Breast epithelium (tissue), 4 donors: Measurements from ENCODE around the gene DNM3. TPM values are rescaled to one million over a fixed set of nuclear protein-coding genes. Genes with fewer than 3 reads are reported as not detected.

Source experiments
- DNase-seq, 2 donors: peaks; one replicate each; pipeline ENCODE4 v3.0.0-alpha.2; 2019; ENCODE audit warnings: low spot score in 2 of 2
- H3K27ac ChIP-seq, 2 donors: fragments of 200-600 bp; sonication (generic) in 1 of 2; one replicate each; pipeline ENCODE4 v1.5.1; 2016 to 2019; ENCODE audit warnings: mild to moderate bottlenecking in 1 of 2
- H3K27me3 ChIP-seq, 2 donors: fragments of 200-600 bp; sonication (generic) in 1 of 2; one replicate each; pipeline versions ENCODE4 v1.5.1 to v1.6.0; 2017 to 2019; ENCODE audit warnings: control low read depth in 1 of 2, mild to moderate bottlenecking in 1 of 2
- H3K36me3 ChIP-seq: fragments of 200-600 bp; one replicate; pipeline ENCODE4 v1.5.1; 2019
- H3K4me1 ChIP-seq, 2 donors: fragments of 200-600 bp; sonication (generic); one replicate each; pipeline ENCODE4 v1.5.1; 2016 to 2019; ENCODE audit warnings: control low read depth in 1 of 2
- H3K4me3 ChIP-seq, 3 donors: fragments of 200-600 bp; sonication (generic); 1 replicate in 2 of 3; 2 replicates in 1 of 3; pipeline ENCODE4 v1.5.1; 2016 to 2019; ENCODE audit warnings: mild to moderate bottlenecking in 3 of 3, moderate library complexity in 2 of 3
- H3K9me3 ChIP-seq, 2 donors: fragments of 200-600 bp; sonication (generic) in 1 of 2; one replicate each; pipeline ENCODE4 v1.5.1; 2016 to 2019; ENCODE audit warnings: control low read depth in 1 of 2
- CTCF ChIP-seq, 3 donors: fragments of 450-650 bp; IDR thresholded peaks; one replicate each; pipeline ENCODE4 v1.5.1; 2016 to 2017; ENCODE audit warnings: antibody characterized with exemption in 3 of 3, mild to moderate bottlenecking in 3 of 3, moderate library complexity in 3 of 3
- POLR2A ChIP-seq: fragments of 450-650 bp; IDR thresholded peaks from one replicate; pipeline ENCODE4 v1.6.1; 2016; ENCODE audit warnings: antibody characterized with exemption, mild to moderate bottlenecking, moderate library complexity
- POLR2AphosphoS5 ChIP-seq, 3 donors: sonication (generic); formaldehyde crosslinking; IDR thresholded peaks; one replicate each; pipeline ENCODE4 v1.6.1; 2017; ENCODE audit warnings: antibody characterized with exemption in 3 of 3
- intact Hi-C: fragments of 100-400 bp; cut with DNase I; formaldehyde crosslinking; loops from one replicate; pipeline ENCODE4 v1.15.1; 2023; ENCODE audit warnings: low total_unique reads
- total RNA-seq, 3 donors: library from RNA; depleted of rRNA; stranded (reverse); fragments of >200 nt; gene quantifications; one replicate each; pipeline ENCODE4 v1.1.0, GENCODE V29; 2016

DNM3 gene
- total RNA-seq, 3 donors from 2014 or later = 5.1 to 7.5 (median 6.6) TPM

GRCh38 chr1:171999756-172000155 lies 158.5 kb downstream of the DNM3 start:
- DNase-seq = no peak
- no peak for TF ChIP-seq CTCF (IDR thresholded peaks at IDR 0.05)
- TF ChIP-seq POLR2AphosphoS5 (IDR thresholded peaks at IDR 0.05) = no peak
- no peak for TF ChIP-seq POLR2A
- Histone ChIP-seq H3K9me3 (no peaks in the 10 kb centered on the region), H3K27me3 (no peaks in the 10 kb centered on the region), H3K36me3 (no peaks in the 10 kb centered on the region), H3K4me1 (no peaks in the 10 kb centered on the region), H3K27ac (no peak overlapping the region), H3K4me3 (no peak overlapping the region)
- intact Hi-C loops = no loop called here

DNA sequence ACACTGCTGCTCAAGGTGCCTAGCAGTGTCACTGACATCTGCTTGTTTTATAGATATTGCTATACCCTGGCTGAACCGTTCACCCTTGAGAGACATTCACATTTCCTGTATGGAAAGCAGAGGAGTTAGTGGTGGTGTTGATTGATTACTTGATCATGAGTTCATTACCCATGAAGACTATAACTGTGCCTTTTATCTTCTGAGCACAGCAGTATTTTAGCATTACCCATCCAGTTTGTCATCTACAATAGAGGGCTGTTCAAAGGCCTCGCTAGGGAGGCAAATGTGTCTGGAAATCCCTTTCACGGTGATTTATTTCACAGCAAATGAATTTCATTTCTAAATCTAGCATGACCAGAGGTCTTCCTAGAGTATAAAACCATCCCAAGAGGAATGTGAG lies 160.0 kb downstream of the DNM3 start:
- H3K27me3 ChIP-seq = no peaks in the 10 kb centered on the region
- TF ChIP-seq POLR2AphosphoS5 (IDR thresholded peaks at IDR 0.05) (no peak), CTCF (IDR thresholded peaks at IDR 0.05) (no peak), POLR2A (no peak)
- DNase-seq = no peak
- H3K4me3 ChIP-seq = no peak overlapping the region
- no peaks in the 10 kb centered on the region for H3K36me3 ChIP-seq
- no peaks in the 10 kb centered on the region for H3K9me3 ChIP-seq
- no peak overlapping the region for H3K27ac ChIP-seq
- H3K4me1 ChIP-seq = no peaks in the 10 kb centered on the region
- intact Hi-C loops = no loop called here

- Histone ChIP-seq H3K27me3 (no peaks in the 10 kb centered on the region), H3K4me1 (no peaks in the 10 kb centered on the region), H3K4me3 (no peak overlapping the region), H3K9me3 (no peaks in the 10 kb centered on the region), H3K27ac (no peak overlapping the region), H3K36me3 (no peaks in the 10 kb centered on the region)
- intact Hi-C loops = no loop called here
- peak in 2 of 3 donors; percentile 33 to 36 for TF ChIP-seq CTCF (IDR thresholded peaks at IDR 0.05)
- no peak for TF ChIP-seq POLR2AphosphoS5 (IDR thresholded peaks at IDR 0.05)
- TF ChIP-seq POLR2A = no peak
- DNase-seq = no peak
Observed at GRCh38 chr1:172002725-172003345, 161.5 kb downstream of the DNM3 start.

DNA sequence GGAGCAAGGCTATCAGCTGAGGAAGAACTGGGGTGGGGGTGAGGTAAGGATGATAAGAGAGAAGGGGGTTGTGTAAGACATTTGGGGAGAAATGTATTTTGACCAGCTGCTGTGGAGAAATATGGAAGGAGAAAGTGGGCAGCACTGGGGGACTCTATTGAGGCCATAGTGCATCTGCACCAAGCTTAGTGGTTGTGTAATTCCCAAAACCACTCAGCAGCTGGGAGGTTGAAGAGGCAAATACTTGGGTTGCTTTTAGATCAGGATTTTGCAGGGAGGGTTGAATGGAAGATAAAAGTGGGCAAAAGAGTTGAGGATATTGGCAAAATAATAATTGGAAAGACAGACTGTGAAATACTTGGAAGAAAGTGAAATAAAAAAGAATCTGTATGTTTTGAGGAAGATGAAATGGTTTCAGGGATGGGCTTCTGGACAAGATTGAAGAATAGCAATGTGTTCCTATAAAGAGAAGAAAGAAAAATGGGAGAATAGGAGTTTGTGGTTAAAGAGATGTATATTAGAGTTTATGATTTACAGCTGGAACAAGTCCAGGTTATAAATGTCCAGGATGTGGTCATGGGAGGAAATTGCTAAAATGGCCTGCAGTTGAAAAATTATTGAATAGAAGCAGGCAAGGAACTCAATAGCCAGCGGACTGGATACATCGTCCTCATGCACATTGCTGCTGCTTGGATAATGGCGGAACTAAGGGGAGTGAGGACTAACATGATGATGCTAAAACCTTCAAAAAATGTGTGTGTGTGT lies 162.7 kb downstream of the DNM3 start:
- no peak overlapping the region for H3K4me3 ChIP-seq
- no peaks in the 10 kb centered on the region for H3K9me3 ChIP-seq
- H3K27ac ChIP-seq = no peak overlapping the region
- no peaks in the 10 kb centered on the region for H3K27me3 ChIP-seq
- no peak for TF ChIP-seq POLR2AphosphoS5 (IDR thresholded peaks at IDR 0.05)
- TF ChIP-seq CTCF (IDR thresholded peaks at IDR 0.05) = no peak
- intact Hi-C loops = no loop called here
- DNase-seq = no peak
- H3K4me1 ChIP-seq = no peaks in the 10 kb centered on the region
- H3K36me3 ChIP-seq = no peaks in the 10 kb centered on the region

- TF ChIP-seq CTCF (IDR thresholded peaks at IDR 0.05) (no peak), POLR2A (no peak), POLR2AphosphoS5 (IDR thresholded peaks at IDR 0.05) (no peak)
- Histone ChIP-seq H3K27ac (no peak overlapping the region), H3K4me1 (no peaks in the 10 kb centered on the region), H3K4me3 (no peak overlapping the region), H3K27me3 (no peaks in the 10 kb centered on the region), H3K9me3 (no peaks in the 10 kb centered on the region), H3K36me3 (no peaks in the 10 kb centered on the region)
- no peak for DNase-seq
- intact Hi-C loops = no loop called here
Observed at GRCh38 chr1:172004671-172005070, 163.4 kb downstream of the DNM3 start.
